ENCODE data around the gene ATP5PO. TPM values are rescaled to one million over a fixed set of nuclear protein-coding genes. Genes with fewer than 3 reads are reported as not detected.

ATP5PO gene, protein sequence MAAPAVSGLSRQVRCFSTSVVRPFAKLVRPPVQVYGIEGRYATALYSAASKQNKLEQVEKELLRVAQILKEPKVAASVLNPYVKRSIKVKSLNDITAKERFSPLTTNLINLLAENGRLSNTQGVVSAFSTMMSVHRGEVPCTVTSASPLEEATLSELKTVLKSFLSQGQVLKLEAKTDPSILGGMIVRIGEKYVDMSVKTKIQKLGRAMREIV
- total RNA-seq: 195 and 240 TPM in 2 replicates

DNA sequence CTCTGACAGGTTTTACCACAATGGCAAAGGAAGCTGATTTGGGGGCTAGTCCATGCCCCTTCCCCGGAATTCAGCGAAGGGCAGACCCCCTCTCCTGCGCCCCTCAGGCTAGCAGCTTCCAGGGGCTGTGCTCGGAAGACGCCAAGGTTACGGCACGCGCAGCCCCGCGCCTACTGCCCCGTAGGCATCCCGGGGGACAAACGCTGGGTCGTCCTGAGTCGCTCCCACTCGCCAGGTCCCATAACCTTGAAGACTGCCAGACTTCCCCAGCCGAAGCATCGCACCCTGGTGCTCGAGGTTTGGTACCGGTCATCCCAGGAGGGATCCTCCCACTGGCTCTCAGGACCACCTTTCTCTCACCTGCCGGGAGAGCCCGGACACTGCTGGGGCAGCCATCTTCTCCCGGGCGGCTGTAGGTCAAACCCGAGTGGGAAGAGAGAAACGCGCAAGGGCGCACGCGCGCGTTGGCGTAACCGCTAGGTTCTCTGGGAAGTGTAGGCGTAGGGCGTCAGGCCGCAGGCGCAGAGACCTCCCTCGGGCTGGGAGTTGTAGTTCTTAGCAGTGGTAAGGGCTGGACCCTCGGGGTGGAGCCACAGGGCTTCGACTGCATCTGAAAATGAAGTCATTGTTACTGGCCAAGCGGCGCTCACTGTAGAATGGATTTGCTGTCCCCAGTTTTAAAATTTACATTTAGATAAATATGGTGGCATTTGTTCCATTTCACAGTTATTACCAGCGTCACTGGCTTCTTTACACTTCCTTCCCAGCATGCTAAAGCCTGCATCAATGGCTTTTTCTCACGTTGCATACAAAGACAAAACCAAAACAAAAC, at the start of gene ATP5PO:
ATP5PO (minus strand) TSS at position 437 of the 832 bp plus-strand sequence; CDS start at position 396, 41 bp downstream.

Other genes starting within 250 kb of the ATP5PO start
- 10.0 and 14.6 TPM in 2 replicates for gene MRPS6, start 157.8 kb upstream of the ATP5PO start, total RNA-seq
- gene SLC5A3, start 157.8 kb upstream of the ATP5PO start, total RNA-seq: 3.7 and 8.1 TPM in 2 replicates